ENCODE results near the gene AFG1L. TPM values are rescaled to one million over a fixed set of nuclear protein-coding genes. Genes with fewer than 3 reads are reported as not detected.

Gene AFG1L
- total and polyA plus RNA-seq, 2 experiments from 2014 or later, result 9.4 to 9.7 TPM

GRCh38 chr6:108275976-108276375 is 18.9 kb upstream of the AFG1L start:
- no peaks in the 10 kb centered on the region for H3K36me3 ChIP-seq (replicated peaks; ENCODE audit: insufficient read depth, low read depth)
- no peak overlapping the region for H3K4me2 ChIP-seq
- no peak overlapping the region for H3K4me3 ChIP-seq
- no peak for TF ChIP-seq EZH2phosphoT487 (IDR thresholded peaks at IDR 0.05; ENCODE audit: low read depth, severe bottlenecking, unreplicated experiment)
- no peak for TF ChIP-seq CTCF (IDR thresholded peaks at IDR 0.05; ENCODE audit: poor library complexity)
- no peak for TF ChIP-seq EZH2 (IDR thresholded peaks at IDR 0.05; ENCODE audit: borderline replicate concordance)
- H3K27ac ChIP-seq, result no peak overlapping the region
- H4K20me1 ChIP-seq (ENCODE audit: insufficient read depth, poor library complexity, severe bottlenecking), result no peaks in the 10 kb centered on the region
- H3K27me3 ChIP-seq, result no peaks in the 10 kb centered on the region
- no peak overlapping the region for H2AFZ ChIP-seq
- DNase-seq (ENCODE audit: low spot score), result peak; percentile 17
- H3K9me3 ChIP-seq (ENCODE audit: low read depth), result no peaks in the 10 kb centered on the region
- peaks cover 4% of the 10 kb centered on the region for H3K4me1 ChIP-seq (ENCODE audit: insufficient read depth)
- H3K79me2 ChIP-seq, result no peaks in the 10 kb centered on the region
- H3K9me2 ChIP-seq (replicated peaks; ENCODE audit: insufficient read depth), result no peaks in the 10 kb centered on the region
- 36% methylated on average over 2 of the region's 2 CpGs for WGBS (ENCODE audit: low lambda C conversion rate, missing lambda C conversion rate)

DNA sequence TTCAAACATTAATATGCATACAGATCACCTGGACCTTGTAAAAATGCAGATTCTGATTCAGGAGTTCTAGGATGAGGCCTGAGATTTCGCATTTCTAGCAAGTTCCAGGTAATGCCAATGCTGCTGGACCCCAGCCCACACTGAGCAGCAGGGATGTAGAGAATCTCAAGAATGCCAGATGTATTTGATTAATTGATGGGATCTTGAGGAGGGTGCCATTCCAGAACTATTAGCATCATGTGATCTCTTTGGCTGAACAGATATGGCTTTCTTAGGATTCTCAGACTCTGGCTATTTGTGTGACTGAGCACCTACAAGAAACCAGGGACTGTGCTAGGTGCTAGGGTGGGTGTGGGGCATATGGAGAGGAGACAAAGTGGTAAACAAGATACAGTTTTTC is 17.6 kb upstream of the AFG1L start:
- no peak for DNase-seq (ENCODE audit: low spot score)

GRCh38 chr6:108277831-108278230 is 17.0 kb upstream of the AFG1L start:
- Histone ChIP-seq H4K20me1 (ENCODE audit: insufficient read depth, poor library complexity, severe bottlenecking) (no peaks in the 10 kb centered on the region), H3K27me3 (no peaks in the 10 kb centered on the region), H3K9me3 (ENCODE audit: low read depth) (no peaks in the 10 kb centered on the region), H3K27ac (no peak overlapping the region), H3K4me2 (no peak overlapping the region), H3K4me3 (no peak overlapping the region), H2AFZ (no peak overlapping the region), H3K79me2 (no peaks in the 10 kb centered on the region), H3K9me2 (replicated peaks; ENCODE audit: insufficient read depth) (no peaks in the 10 kb centered on the region), H3K4me1 (ENCODE audit: insufficient read depth) (peaks cover 4% of the 10 kb centered on the region), H3K36me3 (replicated peaks; ENCODE audit: insufficient read depth, low read depth) (no peaks in the 10 kb centered on the region)
- TF ChIP-seq EZH2phosphoT487 (IDR thresholded peaks at IDR 0.05; ENCODE audit: low read depth, severe bottlenecking, unreplicated experiment) (no peak), EZH2 (IDR thresholded peaks at IDR 0.05; ENCODE audit: borderline replicate concordance) (no peak), CTCF (IDR thresholded peaks at IDR 0.05; ENCODE audit: poor library complexity) (no peak)
- 73% methylated on average over 4 of the region's 4 CpGs for WGBS (ENCODE audit: low lambda C conversion rate, missing lambda C conversion rate)
- no peak for DNase-seq (ENCODE audit: low spot score)

More for the DNA sequence above, 17.6 kb upstream of the AFG1L start:
- Histone ChIP-seq H3K27me3 (no peaks in the 10 kb centered on the region), H3K9me2 (replicated peaks; ENCODE audit: insufficient read depth) (no peaks in the 10 kb centered on the region), H3K4me2 (no peak overlapping the region), H2AFZ (no peak overlapping the region), H3K4me3 (no peak overlapping the region), H3K79me2 (no peaks in the 10 kb centered on the region), H4K20me1 (ENCODE audit: insufficient read depth, poor library complexity, severe bottlenecking) (no peaks in the 10 kb centered on the region), H3K4me1 (ENCODE audit: insufficient read depth) (peaks cover 4% of the 10 kb centered on the region), H3K36me3 (replicated peaks; ENCODE audit: insufficient read depth, low read depth) (no peaks in the 10 kb centered on the region), H3K9me3 (ENCODE audit: low read depth) (no peaks in the 10 kb centered on the region), H3K27ac (no peak overlapping the region)
- WGBS (ENCODE audit: low lambda C conversion rate, missing lambda C conversion rate), result 100% methylated on average over 1 of the region's 1 CpG
- TF ChIP-seq CTCF (IDR thresholded peaks at IDR 0.05; ENCODE audit: poor library complexity) (no peak), EZH2phosphoT487 (IDR thresholded peaks at IDR 0.05; ENCODE audit: low read depth, severe bottlenecking, unreplicated experiment) (no peak), EZH2 (IDR thresholded peaks at IDR 0.05; ENCODE audit: borderline replicate concordance) (no peak)

DNA sequence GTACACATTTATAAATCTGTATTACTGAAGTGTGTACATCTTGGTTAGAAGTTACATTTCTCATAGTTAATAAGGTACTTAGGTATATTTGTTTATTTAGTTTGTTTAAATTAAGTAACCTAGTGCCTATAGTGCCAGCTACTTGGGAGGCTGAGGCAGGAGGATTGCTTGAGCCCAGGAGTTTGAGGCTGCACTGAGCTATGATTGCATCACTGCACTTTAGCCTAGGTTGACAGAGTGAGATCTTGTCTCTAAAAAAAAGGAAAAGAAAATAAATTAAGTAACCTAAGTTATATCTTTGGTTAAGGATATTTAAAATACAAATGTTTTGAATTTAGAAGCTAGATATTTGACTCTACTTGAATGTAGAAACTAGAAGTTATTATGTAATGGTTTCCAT is 9.5 kb upstream of the AFG1L start:
- H3K4me2 ChIP-seq, result no peak overlapping the region
- H3K36me3 ChIP-seq (replicated peaks; ENCODE audit: insufficient read depth, low read depth), result no peaks in the 10 kb centered on the region
- H3K9me3 ChIP-seq (ENCODE audit: low read depth), result no peaks in the 10 kb centered on the region
- H3K27me3 ChIP-seq, result no peaks in the 10 kb centered on the region
- H3K27ac ChIP-seq, result no peak overlapping the region
- no peaks in the 10 kb centered on the region for H4K20me1 ChIP-seq (ENCODE audit: insufficient read depth, poor library complexity, severe bottlenecking)
- no peak overlapping the region for H3K4me3 ChIP-seq
- no peak for DNase-seq (ENCODE audit: low spot score)
- H3K9me2 ChIP-seq (replicated peaks; ENCODE audit: insufficient read depth), result no peaks in the 10 kb centered on the region
- TF ChIP-seq EZH2phosphoT487 (IDR thresholded peaks at IDR 0.05; ENCODE audit: low read depth, severe bottlenecking, unreplicated experiment), result no peak
- TF ChIP-seq EZH2 (IDR thresholded peaks at IDR 0.05; ENCODE audit: borderline replicate concordance), result no peak
- no peak for TF ChIP-seq CTCF (IDR thresholded peaks at IDR 0.05; ENCODE audit: poor library complexity)
- H3K4me1 ChIP-seq (ENCODE audit: insufficient read depth), result no peaks in the 10 kb centered on the region
- no peaks in the 10 kb centered on the region for H3K79me2 ChIP-seq
- no peak overlapping the region for H2AFZ ChIP-seq
